ENCODE results near the gene MGAM2. TPM values are rescaled to one million over a fixed set of nuclear protein-coding genes. Genes with fewer than 3 reads are reported as not detected.

MGAM2 gene
- total RNA-seq, 1 experiment from 2014 or later = not detected

Other genes with a start within 250 kb of the MGAM2 start
- gene OR9A4, start 195.3 kb upstream of the MGAM2 start, total RNA-seq (2014; rRNA removed; shearing (Covaris generic)) = not detected in 2 replicates
- gene CLEC5A, start 164.7 kb upstream of the MGAM2 start, total RNA-seq (2014; rRNA removed; shearing (Covaris generic)) = not detected in 2 replicates
- gene TAS2R38, start 137.9 kb upstream of the MGAM2 start, total RNA-seq (2014; rRNA removed; shearing (Covaris generic)) = not detected in 2 replicates
- 0.02 and 0.08 TPM in 2 replicates for gene MGAM, start 115.8 kb upstream of the MGAM2 start, total RNA-seq (2014; rRNA removed; shearing (Covaris generic))
- not detected in 2 replicates for gene PRSS58, start 146.3 kb downstream of the MGAM2 start, total RNA-seq (2014; rRNA removed; shearing (Covaris generic))

All from H4 (cell line).